Natural killer cell (primary cell): ENCODE results near the gene TRIM2. TPM values are rescaled to one million over a fixed set of nuclear protein-coding genes. Genes with fewer than 3 reads are reported as not detected.

Source experiments
- ATAC-seq, 3 donors: fragments of 150-1000 bp in 2 of 3; fragments of 200-7000 bp in 1 of 3; cut with Tn5 transposase; 1 replicate in 1 of 3; 2 replicates in 2 of 3; pipeline ENCODE4 v1.10.0; 2021; ENCODE audit warnings: mild to moderate bottlenecking in 2 of 3, moderate library complexity in 2 of 3
- DNase-seq, 2 donors: peaks; one replicate each; pipeline versions ENCODE4 v3.0.0 to v3.0.0-alpha.2; 2013 to 2021; ENCODE audit warnings: mixed read lengths in 1 of 2
- H3K27ac ChIP-seq: one replicate; pipeline ENCODE4 v1.5.1; 2013; ENCODE audit warnings: mild to moderate bottlenecking, low read length
- H3K27me3 ChIP-seq: one replicate; pipeline ENCODE4 v1.6.1; 2013; ENCODE audit warnings: low read length; ENCODE audit not compliant: control insufficient read depth, insufficient read depth
- H3K36me3 ChIP-seq: one replicate; pipeline ENCODE4 v1.6.1; 2013; ENCODE audit warnings: low read length; ENCODE audit not compliant: control insufficient read depth, insufficient read depth
- H3K4me1 ChIP-seq: one replicate; pipeline ENCODE4 v1.6.1; 2013; ENCODE audit warnings: low read length; ENCODE audit not compliant: control insufficient read depth, insufficient read depth
- H3K4me3 ChIP-seq: one replicate; pipeline ENCODE4 v1.5.1; 2013; ENCODE audit warnings: low read length
- H3K9me3 ChIP-seq: one replicate; pipeline ENCODE4 v1.6.1; 2013; ENCODE audit warnings: low read length; ENCODE audit not compliant: control insufficient read depth, insufficient read depth
- H3K27ac Mint-ChIP-seq, 2 donors: one replicate each; pipeline ENCODE4 v1.8.0; 2022; ENCODE audit warnings: mild to moderate bottlenecking in 2 of 2, mixed read lengths in 2 of 2, moderate library complexity in 1 of 2
- H3K27me3 Mint-ChIP-seq, 2 donors: one replicate each; pipeline ENCODE4 v1.8.0; 2022; ENCODE audit warnings: low read depth in 2 of 2, mixed read lengths in 2 of 2
- H3K36me3 Mint-ChIP-seq: one replicate; pipeline ENCODE4 v1.8.0; 2022; ENCODE audit warnings: mixed read lengths
- H3K4me1 Mint-ChIP-seq, 2 donors: one replicate each; pipeline ENCODE4 v1.8.0; 2022; ENCODE audit warnings: mixed read lengths in 2 of 2
- H3K4me3 Mint-ChIP-seq: one replicate; pipeline ENCODE4 v1.8.0; 2022; ENCODE audit warnings: mild to moderate bottlenecking, moderate library complexity, mixed read lengths
- H3K9me3 Mint-ChIP-seq, 2 donors: one replicate each; pipeline ENCODE4 v1.8.0; 2022; ENCODE audit warnings: mixed read lengths in 2 of 2
- CTCF ChIP-seq: fragments of 200-600 bp; IDR thresholded peaks from one replicate; pipeline ENCODE4 v1.8.0; 2022; ENCODE audit warnings: antibody characterized with exemption
- WGBS: methylation state at CpG from one replicate; pipeline ENCODE4 v1.1.7; 2013; ENCODE audit warnings: missing lambda C conversion rate; ENCODE audit not compliant: insufficient coverage; 5-methylcytosine and 5-hydroxymethylcytosine counted together
- intact Hi-C: fragments of 100-400 bp; cut with micrococcal nuclease; formaldehyde crosslinking; loops from one replicate; pipeline ENCODE4 v1.14.2; 2022
- total RNA-seq, 4 donors: library from RNA; stranded (reverse); fragments of 120-200 nt in 1 of 4; gene quantifications; one replicate each; pipeline versions ENCODE4 v1.2.3 to v1.2.4, GENCODE V29; 2013 to 2022

TRIM2 gene
- total RNA-seq, 3 donors from 2014 or later (not counting 1 experiment from before 2014, with no cell fraction given): 0.11 TPM; not detected in 2

- no peak overlapping the region for H3K4me3 ChIP-seq
- Mint-ChIP-seq H3K27ac (no peak overlapping the region), H3K27me3 (peaks cover 0 to 3% of the 10 kb centered on the region in 2 donors), H3K36me3 (no peaks in the 10 kb centered on the region), H3K9me3 (no peaks in the 10 kb centered on the region), H3K4me1 (peaks cover 0 to 5% of the 10 kb centered on the region in 2 donors), H3K4me3 (no peak overlapping the region)
- no peaks in the 10 kb centered on the region for H3K9me3 ChIP-seq
- H3K36me3 ChIP-seq: no peaks in the 10 kb centered on the region
- no peaks in the 10 kb centered on the region for H3K27me3 ChIP-seq
- no peaks in the 10 kb centered on the region for H3K4me1 ChIP-seq
- ATAC-seq: no peak
- H3K27ac ChIP-seq: no peak overlapping the region
- intact Hi-C loops: no loop called here
- TF ChIP-seq CTCF: no peak
- no peak for DNase-seq
Measured at GRCh38 chr4:153179100-153179499, 25.1 kb upstream of the TRIM2 start.

GRCh38 chr4:153181293-153181692, 22.9 kb upstream of the TRIM2 start:
- H3K4me1 ChIP-seq: no peaks in the 10 kb centered on the region
- H3K27me3 ChIP-seq: no peaks in the 10 kb centered on the region
- Mint-ChIP-seq H3K27me3 (peaks cover 0 to 3% of the 10 kb centered on the region in 2 donors), H3K9me3 (no peaks in the 10 kb centered on the region), H3K4me1 (peaks cover 0 to 6% of the 10 kb centered on the region in 2 donors), H3K36me3 (no peaks in the 10 kb centered on the region), H3K27ac (no peak overlapping the region), H3K4me3 (no peak overlapping the region)
- DNase-seq (no peak), ATAC-seq (no peak)
- H3K4me3 ChIP-seq: no peak overlapping the region
- no peak overlapping the region for H3K27ac ChIP-seq
- no peaks in the 10 kb centered on the region for H3K9me3 ChIP-seq
- no peaks in the 10 kb centered on the region for H3K36me3 ChIP-seq
- intact Hi-C loops: no loop called here
- TF ChIP-seq CTCF: no peak
- whole genome bisulfite sequencing: 90% methylated on average over 6 of the region's 6 CpGs

- Histone ChIP-seq H3K27me3 (no peaks in the 10 kb centered on the region), H3K36me3 (no peaks in the 10 kb centered on the region), H3K4me1 (no peaks in the 10 kb centered on the region), H3K4me3 (no peak overlapping the region), H3K9me3 (no peaks in the 10 kb centered on the region), H3K27ac (no peak overlapping the region)
- Mint-ChIP-seq H3K4me3 (no peak overlapping the region), H3K27me3 (peaks cover 0 to 3% of the 10 kb centered on the region in 2 donors), H3K9me3 (no peaks in the 10 kb centered on the region), H3K36me3 (no peaks in the 10 kb centered on the region), H3K4me1 (peaks cover 0 to 6% of the 10 kb centered on the region in 2 donors), H3K27ac (no peak overlapping the region)
- DNase-seq: no peak
- no peak for TF ChIP-seq CTCF
- ATAC-seq: no peak
- intact Hi-C loops: no loop called here
- 89% methylated on average over 5 of the region's 6 CpGs for WGBS
Measured at GRCh38 chr4:153181700-153182099, 22.5 kb upstream of the TRIM2 start.

GRCh38 chr4:153183146-153183545, 21.1 kb upstream of the TRIM2 start:
- H3K27me3 ChIP-seq: no peaks in the 10 kb centered on the region
- H3K4me3 ChIP-seq: no peak overlapping the region
- TF ChIP-seq CTCF: no peak
- H3K36me3 Mint-ChIP-seq: no peaks in the 10 kb centered on the region
- 81% methylated on average over 4 of the region's 4 CpGs for WGBS
- no peak overlapping the region for H3K27ac Mint-ChIP-seq
- peaks cover 0 to 6% of the 10 kb centered on the region in 2 donors for H3K4me1 Mint-ChIP-seq
- no peaks in the 10 kb centered on the region for H3K9me3 ChIP-seq
- no peaks in the 10 kb centered on the region for H3K36me3 ChIP-seq
- intact Hi-C loops: no loop called here
- ATAC-seq (no peak), DNase-seq (no peak)
- no peaks in the 10 kb centered on the region for H3K9me3 Mint-ChIP-seq
- peaks cover 0 to 7% of the 10 kb centered on the region in 2 donors for H3K27me3 Mint-ChIP-seq
- no peak overlapping the region for H3K4me3 Mint-ChIP-seq
- H3K27ac ChIP-seq: no peak overlapping the region
- no peaks in the 10 kb centered on the region for H3K4me1 ChIP-seq
